Lower lobe of right lung (tissue), 2 donors: Measurements from ENCODE around the gene ARL16. TPM values are rescaled to one million over a fixed set of nuclear protein-coding genes. Genes with fewer than 3 reads are reported as not detected.

ENCODE experiments used
- ATAC-seq, 2 donors: fragments of 200-7000 bp; cut with Tn5 transposase; one replicate each; pipeline ENCODE4 v1.9.1; 2020 to 2022; ENCODE audit warnings: mild to moderate bottlenecking in 2 of 2, moderate library complexity in 2 of 2
- DNase-seq: peaks from one replicate; pipeline ENCODE4 v3.0.0-alpha.2; 2020
- H3K27ac ChIP-seq: fragments of 200-600 bp; one replicate; pipeline ENCODE4 v1.8.0; 2022
- H3K27me3 ChIP-seq: fragments of 200-600 bp; one replicate; pipeline ENCODE4 v1.8.0; 2022; ENCODE audit warnings: low read depth
- H3K36me3 ChIP-seq: fragments of 200-600 bp; one replicate; pipeline ENCODE4 v1.8.0; 2022; ENCODE audit warnings: mild to moderate bottlenecking
- H3K4me1 ChIP-seq: fragments of 200-600 bp; one replicate; pipeline ENCODE4 v1.8.0; 2022
- H3K4me3 ChIP-seq: fragments of 200-600 bp; one replicate; pipeline ENCODE4 v1.8.0; 2022; ENCODE audit warnings: mild to moderate bottlenecking
- H3K9me3 ChIP-seq: fragments of 200-600 bp; one replicate; pipeline ENCODE4 v1.8.0; 2022
- intact Hi-C: fragments of 100-400 bp; cut with DNase I; formaldehyde crosslinking; loops from one replicate; pipeline ENCODE4 v1.11.0; 2022
- total RNA-seq: library from RNA; stranded (reverse); fragmentation: NEBNext Ultra II Directional; extraction: Animal tissue kit (Norgen Biotek cat#: 25700); gene quantifications from one replicate; pipeline ENCODE4 v1.2.1, GENCODE V29; 2021
- TF ChIP-seq, protein P1 (sequence below): fragments of 200-600 bp; IDR thresholded peaks from one replicate; pipeline ENCODE4 v1.8.0; 2022; ENCODE audit warnings: antibody characterized with exemption, mild to moderate bottlenecking
- donor health status: DM: no; HTN: yes; CAD: no; lungs with severe emphysema.

ARL16 gene
- total RNA-seq, 1 donor from 2014 or later: 19.0 TPM

DNA sequence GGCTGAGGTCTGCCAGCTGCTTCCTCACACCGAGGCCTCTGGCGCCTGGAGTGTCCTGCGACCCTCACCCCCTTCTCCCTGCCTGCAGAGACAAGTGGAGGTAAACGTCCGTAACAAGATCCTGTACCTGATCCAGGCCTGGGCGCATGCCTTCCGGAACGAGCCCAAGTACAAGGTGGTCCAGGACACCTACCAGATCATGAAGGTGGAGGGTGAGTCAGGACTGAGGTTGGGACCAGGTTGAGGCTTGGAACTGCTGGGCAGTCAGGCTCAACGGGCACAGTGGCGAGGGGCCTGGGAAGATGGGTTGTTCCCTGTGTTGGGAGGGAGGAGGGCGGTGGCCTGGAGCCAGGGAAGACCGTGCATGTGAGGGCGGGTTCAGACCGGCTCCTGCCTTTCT is 5.0 kb upstream of the ARL16 start:
- Histone ChIP-seq H3K36me3 (peaks cover 79% of the 10 kb centered on the region), H3K4me3 (no peak overlapping the region), H3K27ac (no peak overlapping the region), H3K27me3 (no peaks in the 10 kb centered on the region), H3K4me1 (peaks cover 17% of the 10 kb centered on the region), H3K9me3 (no peaks in the 10 kb centered on the region)
- TF ChIP-seq, protein P1, sequence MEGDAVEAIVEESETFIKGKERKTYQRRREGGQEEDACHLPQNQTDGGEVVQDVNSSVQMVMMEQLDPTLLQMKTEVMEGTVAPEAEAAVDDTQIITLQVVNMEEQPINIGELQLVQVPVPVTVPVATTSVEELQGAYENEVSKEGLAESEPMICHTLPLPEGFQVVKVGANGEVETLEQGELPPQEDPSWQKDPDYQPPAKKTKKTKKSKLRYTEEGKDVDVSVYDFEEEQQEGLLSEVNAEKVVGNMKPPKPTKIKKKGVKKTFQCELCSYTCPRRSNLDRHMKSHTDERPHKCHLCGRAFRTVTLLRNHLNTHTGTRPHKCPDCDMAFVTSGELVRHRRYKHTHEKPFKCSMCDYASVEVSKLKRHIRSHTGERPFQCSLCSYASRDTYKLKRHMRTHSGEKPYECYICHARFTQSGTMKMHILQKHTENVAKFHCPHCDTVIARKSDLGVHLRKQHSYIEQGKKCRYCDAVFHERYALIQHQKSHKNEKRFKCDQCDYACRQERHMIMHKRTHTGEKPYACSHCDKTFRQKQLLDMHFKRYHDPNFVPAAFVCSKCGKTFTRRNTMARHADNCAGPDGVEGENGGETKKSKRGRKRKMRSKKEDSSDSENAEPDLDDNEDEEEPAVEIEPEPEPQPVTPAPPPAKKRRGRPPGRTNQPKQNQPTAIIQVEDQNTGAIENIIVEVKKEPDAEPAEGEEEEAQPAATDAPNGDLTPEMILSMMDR: no peak
- DNase-seq (no peak), ATAC-seq (no peak)
- intact Hi-C loops: no loop called here

GRCh38 chr17:81687770-81688541 is 4.4 kb upstream of the ARL16 start:
- peaks cover 72% of the 10 kb centered on the region for H3K36me3 ChIP-seq
- H3K4me3 ChIP-seq: no peak overlapping the region
- DNase-seq: no peak

DNA sequence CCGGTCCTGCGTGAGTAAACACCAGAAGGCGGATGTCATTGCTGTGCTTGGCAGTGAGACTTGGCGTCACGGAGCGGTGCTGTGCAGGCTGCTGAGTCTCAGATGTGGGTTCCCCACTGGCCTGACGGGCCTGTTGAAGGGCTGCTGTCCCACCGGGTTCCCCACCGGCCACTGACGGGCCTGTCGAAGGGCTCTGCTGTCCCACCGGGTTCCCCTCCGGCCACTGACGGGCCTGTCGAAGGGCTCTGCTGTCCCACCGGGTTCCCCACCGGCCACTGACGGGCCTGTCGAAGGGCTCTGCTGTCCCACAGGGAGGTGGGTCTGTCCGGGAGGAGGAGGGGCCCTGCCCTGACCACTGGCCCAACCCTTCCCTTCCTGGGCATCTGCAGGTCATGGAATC is 3.0 kb upstream of the ARL16 start:
- no peak for DNase-seq
- Histone ChIP-seq H3K9me3 (no peaks in the 10 kb centered on the region), H3K4me3 (no peak overlapping the region), H3K4me1 (peaks cover 29% of the 10 kb centered on the region), H3K36me3 (peaks cover 62% of the 10 kb centered on the region), H3K27ac (no peak overlapping the region), H3K27me3 (no peaks in the 10 kb centered on the region)
- intact Hi-C loops: no loop called here
- TF ChIP-seq, protein P1: no peak
- ATAC-seq: no peak

More at GRCh38 chr17:81687770-81688541, 4.4 kb upstream of the ARL16 start:
- ATAC-seq: no peak
- Histone ChIP-seq H3K27me3 (no peaks in the 10 kb centered on the region), H3K4me1 (peaks cover 18% of the 10 kb centered on the region), H3K9me3 (no peaks in the 10 kb centered on the region), H3K27ac (no peak overlapping the region)
- TF ChIP-seq, protein P1: no peak
- intact Hi-C loops: no loop called here

GRCh38 chr17:81685108-81685507 is 1.5 kb upstream of the ARL16 start:
- Histone ChIP-seq H3K36me3 (peaks cover 51% of the 10 kb centered on the region), H3K4me3 (peak overlapping the region; percentile 98), H3K9me3 (no peaks in the 10 kb centered on the region), H3K4me1 (peaks cover 29% of the 10 kb centered on the region), H3K27me3 (no peaks in the 10 kb centered on the region), H3K27ac (peak overlapping the region; percentile 93)
- DNase-seq: no peak
- ATAC-seq: no peak
- TF ChIP-seq, protein P1: no peak
- intact Hi-C loops: no loop called here

DNA sequence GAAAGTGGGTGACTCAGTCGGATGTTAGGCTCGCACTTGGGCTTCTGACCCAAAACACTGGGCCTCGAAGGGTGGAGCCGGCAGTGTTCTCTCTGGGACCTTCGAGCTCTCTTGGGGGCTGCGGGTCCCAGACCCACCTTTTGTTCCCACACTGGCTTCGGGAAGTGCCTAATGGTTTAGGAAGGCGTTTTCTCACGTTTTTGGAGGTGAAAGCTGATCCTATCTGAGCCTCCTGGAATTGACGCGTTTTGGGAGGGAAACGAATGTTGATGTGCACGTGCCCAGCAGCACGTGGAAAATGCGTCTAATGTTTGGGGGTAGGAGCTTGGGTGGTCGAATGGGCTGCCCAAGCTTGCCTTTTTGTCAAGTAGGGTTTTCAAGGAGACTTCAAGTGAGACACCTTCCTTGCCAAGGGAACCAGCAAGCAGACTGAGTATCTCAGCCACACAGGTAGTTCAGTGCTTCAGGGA is 880 bp upstream of the ARL16 start:
- no peaks in the 10 kb centered on the region for H3K27me3 ChIP-seq
- intact Hi-C loops: no loop called here
- no peak for ATAC-seq

More for the DNA sequence above, 880 bp upstream of the ARL16 start:
- H3K4me3 ChIP-seq: peak overlapping the region; percentile 98
- TF ChIP-seq, protein P1: no peak
- H3K36me3 ChIP-seq: peaks cover 44% of the 10 kb centered on the region
- no peak for DNase-seq
- peaks cover 29% of the 10 kb centered on the region for H3K4me1 ChIP-seq
- peak overlapping the region; percentile 93 for H3K27ac ChIP-seq
- H3K9me3 ChIP-seq: no peaks in the 10 kb centered on the region
